NCI-H2227 treated with DMSO at 0.1 percent for 48 hours (cell line): ENCODE data around the gene MYBL2.

ENCODE experiments used
- DNase-seq: peaks from one replicate; lab custom pipeline; 2025; lab: John Stamatoyannopoulos, UW

MYBL2 gene

DNA sequence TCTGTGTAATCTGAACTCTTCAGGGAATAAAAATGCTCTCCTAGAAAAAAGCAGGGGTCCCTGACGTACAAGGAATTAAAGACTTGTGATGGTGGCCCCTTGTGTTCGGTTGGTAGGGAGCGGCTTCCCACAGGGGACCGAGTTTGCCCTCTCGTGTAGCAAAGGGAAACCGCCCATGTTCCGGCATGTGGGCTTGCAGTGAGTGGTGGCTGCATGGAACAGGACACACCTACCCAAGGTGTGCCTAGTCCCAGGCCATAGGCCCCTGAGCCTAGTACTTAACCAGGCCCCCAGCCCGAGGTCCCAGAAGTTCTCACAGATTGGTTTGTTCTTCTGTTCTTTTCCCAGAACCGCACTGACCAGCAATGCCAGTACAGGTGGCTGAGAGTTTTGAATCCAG lies 15.5 kb downstream of the MYBL2 start:
- DNase-seq = no peak

DNA sequence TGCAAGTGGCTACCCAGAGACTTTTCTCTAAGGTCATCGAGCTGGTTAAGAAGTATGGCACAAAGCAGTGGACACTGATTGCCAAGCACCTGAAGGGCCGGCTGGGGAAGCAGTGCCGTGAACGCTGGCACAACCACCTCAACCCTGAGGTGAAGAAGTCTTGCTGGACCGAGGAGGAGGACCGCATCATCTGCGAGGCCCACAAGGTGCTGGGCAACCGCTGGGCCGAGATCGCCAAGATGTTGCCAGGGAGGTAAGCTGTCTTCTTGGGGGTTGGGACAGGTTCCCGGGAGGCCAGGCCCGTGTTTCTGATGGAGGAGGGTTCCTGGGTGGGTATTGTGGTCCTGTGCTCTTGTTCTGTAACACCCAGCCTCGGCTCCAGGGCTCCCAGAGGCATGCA lies 19.9 kb downstream of the MYBL2 start:
- DNase-seq = no peak

DNA sequence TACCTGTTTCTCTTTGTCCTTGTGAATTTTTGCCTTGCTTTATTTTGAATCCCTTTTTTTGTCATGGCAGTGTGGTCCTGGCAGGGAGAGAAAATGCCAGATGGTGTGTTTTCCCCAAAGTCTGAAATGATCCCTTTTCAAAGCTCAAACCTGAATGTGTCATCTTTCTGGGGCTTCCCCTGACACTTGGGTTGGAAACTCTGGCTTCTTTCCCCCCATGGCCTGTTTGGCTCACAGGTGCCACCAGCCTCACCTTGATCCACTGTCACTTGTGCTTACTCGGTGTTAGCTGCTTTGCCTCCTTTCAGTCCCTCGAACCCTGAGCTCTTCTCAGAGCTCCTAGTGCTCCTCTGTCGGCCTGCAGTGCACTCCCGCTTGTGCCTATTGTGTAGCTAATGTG lies 22.3 kb downstream of the MYBL2 start:
- DNase-seq = no peak

DNA sequence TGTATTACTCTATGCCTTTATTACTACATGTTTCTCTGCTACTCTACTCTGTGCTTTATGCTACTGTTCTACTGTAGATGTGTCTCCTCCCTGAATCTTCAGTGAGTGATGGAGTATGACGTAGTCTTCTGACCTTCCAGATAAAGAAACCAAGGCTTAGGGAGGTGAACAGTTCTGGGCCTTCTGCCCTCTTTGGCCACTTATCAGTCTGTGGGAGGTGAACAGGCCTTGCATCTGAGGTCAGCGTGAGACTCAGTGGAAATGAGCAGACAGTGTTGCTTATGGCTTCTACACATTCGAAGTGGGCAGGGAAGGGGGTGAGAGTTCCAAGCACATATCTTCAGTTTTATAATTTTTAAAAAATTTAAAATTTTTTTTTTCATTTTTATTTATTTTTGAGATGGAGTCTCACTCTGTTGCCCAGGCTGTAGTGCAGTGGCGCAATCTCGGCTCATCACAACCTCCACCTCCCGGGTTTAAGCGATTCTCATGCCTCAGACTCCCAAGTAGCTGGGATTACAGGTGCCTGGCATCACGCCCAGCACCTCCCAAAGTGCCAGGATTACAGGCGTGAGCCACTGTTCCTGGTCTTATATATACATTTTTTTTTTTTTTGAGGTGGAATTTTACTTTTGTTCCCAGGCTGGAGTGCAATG lies 24.2 kb downstream of the MYBL2 start:
- DNase-seq = no peak

DNA sequence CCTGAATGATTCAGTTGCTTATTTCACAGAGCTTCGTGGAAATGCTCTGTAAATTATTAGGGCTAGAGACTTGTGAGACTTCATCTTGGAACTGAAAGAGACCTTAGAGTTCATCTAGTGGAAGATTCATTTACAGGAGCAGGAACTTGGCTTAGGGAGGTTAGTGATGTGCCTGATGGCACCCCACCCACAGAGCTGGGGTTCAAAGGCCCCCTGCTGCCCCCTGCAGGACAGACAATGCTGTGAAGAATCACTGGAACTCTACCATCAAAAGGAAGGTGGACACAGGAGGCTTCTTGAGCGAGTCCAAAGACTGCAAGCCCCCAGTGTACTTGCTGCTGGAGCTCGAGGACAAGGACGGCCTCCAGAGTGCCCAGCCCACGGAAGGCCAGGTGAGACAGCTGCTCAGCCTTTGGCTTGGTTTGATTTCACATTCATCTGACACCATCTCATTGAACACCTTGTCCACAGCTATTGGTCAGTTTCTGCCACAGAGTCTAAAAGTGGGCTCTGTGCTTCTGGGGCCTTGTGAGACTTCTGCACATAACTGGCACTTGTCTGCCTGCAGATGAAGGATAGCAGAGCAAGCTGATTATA lies 25.1 kb downstream of the MYBL2 start:
- DNase-seq = no peak

DNA sequence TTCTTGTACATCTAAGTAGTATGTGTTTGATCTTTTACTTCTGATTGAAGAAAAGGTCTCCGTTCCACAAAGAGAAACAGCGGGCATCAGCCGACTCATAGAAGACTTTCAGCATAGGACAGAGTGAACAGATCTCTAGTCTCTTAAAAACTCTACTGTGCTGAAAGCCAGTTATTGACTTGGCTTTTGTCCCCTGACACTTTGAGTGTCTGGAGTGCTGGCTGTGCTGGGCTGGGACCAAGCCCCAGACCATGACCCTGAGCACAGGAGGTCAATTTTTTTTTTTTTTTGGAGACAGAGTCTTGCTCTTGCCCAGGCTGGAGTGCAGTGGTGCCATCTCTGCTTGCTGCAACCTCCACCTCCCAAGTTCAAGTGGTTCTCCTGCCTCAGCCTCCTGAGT lies 27.8 kb downstream of the MYBL2 start:
- no peak for DNase-seq

DNA sequence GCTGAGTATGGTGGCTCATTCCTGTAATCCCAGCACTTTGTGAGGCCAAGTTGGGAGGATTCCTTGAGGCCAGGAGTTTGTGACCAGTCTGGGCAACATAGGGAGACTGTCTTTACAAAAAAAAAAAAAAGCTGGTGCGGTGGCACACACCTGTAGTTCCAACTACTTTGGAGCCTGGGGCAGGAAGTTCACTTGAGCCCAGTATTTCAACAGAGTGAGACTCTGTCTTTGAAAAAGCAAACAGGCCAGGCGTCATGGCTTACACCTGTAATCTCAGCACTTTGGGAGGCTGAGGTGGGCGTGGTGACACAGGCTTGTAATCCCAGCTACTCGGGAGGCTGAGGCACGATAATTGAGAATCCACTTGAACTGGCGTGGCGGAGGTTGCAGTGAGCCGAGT lies 28.7 kb downstream of the MYBL2 start:
- no peak for DNase-seq

DNA sequence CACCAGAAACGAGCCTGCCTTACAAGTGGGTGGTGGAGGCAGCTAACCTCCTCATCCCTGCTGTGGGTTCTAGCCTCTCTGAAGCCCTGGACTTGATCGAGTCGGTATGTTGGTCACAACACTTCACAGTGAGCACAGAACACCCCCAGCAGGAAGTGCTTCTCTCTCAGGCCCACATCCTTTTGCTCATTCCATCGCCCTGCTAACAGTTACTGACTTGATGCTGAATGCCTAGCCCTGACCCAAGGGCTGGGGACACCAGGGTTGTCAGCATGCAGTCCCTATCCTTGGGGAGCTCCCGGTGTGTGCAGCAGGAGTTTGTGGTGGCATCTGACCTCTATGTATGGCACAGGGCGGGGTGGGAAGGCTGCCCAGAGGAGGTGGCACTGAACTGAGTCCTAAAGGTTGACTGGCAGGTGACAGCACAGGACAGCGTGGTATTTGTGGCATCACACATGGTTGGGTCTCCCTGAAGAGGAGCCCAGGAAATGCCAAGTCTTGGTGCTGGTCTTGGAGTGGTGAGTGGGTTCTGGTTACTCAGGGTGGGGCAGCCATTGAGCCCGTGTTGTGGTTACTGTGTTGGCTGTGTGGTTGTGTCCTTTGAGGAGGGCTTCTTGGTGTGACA lies 33.1 kb downstream of the MYBL2 start:
- no peak for DNase-seq

DNA sequence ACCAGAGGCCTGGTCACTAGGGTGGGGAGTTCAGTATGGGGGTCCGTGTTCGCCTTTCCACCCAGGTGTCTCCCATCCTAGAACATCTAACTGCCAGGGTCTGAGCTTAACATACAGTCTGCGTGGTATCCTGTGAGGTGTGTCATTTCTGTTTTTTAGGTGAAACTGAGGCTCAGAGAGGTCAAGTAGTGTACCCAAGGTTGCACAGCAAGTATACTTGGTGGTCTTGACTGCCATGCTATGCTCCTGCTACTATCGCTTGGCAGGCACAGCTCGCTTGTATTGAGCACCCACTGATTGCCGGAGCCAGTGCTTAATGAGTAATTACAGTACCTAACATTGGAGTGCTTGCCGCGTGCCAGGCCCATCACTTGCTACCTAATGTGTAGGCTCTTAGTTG lies 33.7 kb downstream of the MYBL2 start:
- DNase-seq = no peak

DNA sequence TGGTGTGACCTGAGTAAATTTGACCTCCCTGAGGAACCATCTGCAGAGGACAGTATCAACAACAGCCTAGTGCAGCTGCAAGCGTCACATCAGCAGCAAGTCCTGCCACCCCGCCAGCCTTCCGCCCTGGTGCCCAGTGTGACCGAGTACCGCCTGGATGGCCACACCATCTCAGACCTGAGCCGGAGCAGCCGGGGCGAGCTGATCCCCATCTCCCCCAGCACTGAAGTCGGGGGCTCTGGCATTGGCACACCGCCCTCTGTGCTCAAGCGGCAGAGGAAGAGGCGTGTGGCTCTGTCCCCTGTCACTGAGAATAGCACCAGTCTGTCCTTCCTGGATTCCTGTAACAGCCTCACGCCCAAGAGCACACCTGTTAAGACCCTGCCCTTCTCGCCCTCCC lies 35.6 kb downstream of the MYBL2 start:
- DNase-seq = no peak

DNA sequence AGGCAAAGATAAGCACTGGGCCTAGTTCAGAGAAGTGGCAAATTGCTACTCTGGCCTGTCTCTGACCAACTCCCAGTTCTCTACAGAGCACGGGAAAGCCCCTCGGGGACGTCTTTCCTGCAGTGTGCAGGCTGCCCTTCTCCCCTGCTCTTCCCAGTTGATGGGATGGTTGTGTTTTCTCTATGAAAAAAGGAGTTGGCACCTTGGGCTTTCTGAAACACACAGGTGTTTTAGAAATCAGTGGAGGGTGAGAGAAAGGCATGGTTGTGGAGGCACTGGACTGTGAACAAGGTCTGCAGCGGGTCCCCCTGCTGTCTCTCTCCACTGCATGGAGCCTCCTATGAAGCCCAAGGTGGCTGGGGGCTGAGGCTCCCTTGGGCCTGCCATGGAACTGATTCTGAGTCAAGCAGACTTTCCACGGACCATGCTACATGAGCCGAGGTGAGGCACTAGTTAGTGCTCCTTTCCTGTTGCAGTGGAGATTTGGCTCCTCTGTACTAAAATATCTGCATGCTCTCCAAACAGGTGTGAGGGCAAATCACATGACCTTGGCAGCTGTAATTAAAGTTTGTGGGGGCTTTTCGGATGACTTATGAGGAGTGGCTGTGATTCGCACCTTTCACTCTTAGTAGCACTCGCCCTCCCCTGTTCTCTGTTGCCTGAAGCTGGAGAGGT lies 43.6 kb downstream of the MYBL2 start:
- no peak for DNase-seq

DNA sequence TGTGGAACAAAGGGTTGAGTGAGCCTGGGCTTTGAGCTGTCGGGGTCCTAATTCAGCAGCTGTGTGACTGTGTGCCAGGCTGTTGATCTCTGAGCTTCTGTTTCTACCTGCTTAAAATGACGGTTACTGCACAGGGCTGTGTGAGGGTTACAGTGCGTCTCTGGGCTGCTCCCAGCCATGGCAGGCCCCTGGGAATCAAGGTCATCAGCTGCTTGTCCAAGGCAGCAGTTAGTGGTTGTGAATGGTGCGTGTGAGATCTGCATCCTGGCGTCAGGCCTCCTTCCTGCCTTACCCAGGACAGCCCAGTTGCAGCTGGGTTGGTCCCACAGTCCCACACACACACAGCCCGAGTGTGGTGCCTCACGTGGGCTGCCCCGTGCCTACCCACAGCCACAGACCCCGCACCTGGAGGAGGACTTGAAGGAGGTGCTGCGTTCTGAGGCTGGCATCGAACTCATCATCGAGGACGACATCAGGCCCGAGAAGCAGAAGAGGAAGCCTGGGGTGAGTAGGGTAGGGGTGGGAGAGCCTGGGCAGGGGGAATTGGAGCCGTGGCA lies 44.3 kb downstream of the MYBL2 start:
- no peak for DNase-seq

DNA sequence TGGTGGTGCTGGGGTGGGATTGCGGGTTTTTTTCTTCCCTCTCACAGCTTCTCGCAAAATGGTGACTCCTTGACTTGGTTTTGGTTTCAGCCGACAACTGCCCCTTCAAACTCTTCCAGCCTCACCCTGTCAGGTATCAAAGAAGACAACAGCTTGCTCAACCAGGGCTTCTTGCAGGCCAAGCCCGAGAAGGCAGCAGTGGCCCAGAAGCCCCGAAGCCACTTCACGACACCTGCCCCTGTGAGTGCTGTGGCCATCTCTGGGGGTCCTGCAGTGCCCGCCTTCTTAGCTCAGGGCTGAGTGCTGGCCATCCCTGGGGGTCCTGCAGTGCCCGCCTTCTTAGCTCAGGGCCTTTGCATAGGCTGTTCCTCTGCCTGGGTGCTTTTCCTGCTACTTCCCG lies 48.1 kb downstream of the MYBL2 start:
- no peak for DNase-seq

DNA sequence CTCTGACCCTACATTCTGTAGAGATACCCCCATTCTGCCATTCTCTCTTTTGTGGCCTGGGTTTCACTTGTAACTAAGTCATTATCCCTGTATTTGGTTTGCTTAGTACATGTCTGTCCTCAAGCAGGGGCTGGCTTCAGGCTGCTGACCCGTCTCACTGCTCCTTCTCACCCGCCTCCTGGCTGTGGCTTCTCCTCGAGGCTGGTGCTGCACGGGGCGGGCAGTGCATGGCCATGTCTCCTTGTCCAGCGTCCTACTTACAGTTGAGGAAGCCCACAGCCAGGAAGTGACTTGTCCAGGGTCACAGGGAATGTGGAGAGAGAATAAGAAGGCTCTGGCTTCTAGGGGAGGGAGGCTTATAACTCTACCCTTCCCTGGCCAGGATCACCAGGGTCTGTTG lies 48.6 kb downstream of the MYBL2 start:
- no peak for DNase-seq

DNA sequence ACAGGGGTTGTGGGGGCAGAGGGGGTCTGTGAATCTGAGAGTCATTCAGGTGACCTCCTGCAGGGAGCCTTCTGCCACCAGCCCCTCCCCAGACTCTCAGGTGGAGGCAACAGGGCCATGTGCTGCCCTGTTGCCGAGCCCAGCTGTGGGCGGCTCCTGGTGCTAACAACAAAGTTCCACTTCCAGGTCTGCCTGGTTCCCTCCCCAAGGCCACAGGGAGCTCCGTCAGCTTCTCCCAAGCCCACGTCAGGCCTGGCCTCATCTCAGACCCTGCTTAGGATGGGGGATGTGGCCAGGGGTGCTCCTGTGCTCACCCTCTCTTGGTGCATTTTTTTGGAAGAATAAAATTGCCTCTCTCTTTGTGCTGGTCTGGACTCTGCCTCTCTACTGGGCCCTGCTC lies 49.2 kb downstream of the MYBL2 start:
- DNase-seq = no peak

DNA sequence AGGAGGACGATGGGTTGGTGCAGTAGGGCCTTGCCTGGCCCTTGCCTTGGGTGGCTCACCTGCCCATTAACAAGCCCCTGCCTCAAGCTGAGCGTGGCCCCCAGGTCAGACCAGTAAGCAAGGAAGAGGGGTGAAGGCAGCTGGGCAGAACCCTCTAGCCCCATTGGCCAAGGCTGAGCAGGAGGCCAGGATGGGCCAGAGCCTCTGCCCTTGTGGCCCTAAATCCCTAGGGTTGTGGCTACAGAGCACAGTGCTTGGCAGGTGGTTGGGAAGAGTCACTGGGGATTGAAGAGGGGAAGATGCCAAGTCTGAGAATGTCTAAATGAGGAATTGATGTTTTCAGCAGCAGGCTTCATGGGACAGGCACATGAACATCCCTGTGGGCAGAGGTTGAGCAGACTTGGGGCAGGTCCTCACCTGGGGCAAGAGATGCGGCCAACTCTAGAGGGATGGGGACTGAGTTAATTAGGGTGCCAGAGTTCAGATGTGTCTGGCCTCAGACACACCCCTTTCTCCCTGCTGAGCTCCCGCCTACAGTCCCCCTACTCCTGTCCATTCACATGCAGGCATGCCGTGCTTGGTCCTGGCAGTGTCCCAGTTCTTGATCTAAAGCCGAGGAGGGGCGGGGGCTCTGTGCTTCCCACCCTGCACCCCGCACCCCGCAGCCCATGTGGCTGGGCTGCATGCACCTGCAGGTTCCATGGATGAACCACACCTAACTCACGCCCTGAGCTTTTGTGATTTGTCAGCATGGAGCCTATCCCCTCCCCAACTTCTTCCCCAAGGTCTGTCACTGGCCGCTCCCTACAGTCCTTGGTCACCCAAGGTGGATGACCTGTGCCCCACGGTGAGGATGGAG lies 50.1 kb downstream of the MYBL2 start:
- DNase-seq = no peak

DNA sequence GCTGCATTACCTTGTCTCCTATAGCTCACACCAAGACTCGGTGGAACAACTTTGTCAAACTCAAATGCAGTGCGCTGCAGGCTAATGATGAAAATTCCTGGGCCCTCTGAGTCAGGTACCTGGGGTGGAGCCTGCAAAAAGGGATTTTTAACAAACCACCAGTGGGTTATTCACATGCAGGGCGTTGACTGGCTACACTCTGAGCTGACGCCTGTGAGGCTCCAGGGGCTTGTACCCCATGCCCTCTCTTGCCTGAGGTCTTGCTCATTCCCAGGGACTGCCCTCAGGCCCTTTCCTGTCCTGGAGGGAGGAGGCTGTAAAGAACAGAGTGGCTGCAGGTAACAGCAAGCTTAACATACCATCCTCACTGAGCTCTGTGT lies 50.7 kb downstream of the MYBL2 start:
- no peak for DNase-seq

DNA sequence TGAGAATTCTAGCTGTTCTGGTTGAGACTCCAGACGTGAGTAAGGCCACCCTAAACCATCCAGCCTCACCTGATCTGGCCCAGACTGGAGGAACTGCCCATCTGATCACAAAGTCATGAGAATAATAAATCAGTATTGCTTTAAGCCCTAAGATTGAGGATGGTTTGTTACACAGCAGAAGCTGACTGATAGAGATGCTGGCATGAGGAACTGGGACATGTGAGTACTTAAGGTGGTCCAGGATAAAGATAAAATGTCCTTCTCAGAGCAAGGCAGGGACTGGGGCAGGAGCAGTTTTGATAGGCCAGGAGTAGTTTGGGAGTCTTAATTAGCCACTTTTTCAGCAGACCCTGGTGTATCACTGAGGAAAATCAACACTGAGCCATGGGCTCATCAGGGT lies 53.1 kb downstream of the MYBL2 start:
- DNase-seq = no peak

DNA sequence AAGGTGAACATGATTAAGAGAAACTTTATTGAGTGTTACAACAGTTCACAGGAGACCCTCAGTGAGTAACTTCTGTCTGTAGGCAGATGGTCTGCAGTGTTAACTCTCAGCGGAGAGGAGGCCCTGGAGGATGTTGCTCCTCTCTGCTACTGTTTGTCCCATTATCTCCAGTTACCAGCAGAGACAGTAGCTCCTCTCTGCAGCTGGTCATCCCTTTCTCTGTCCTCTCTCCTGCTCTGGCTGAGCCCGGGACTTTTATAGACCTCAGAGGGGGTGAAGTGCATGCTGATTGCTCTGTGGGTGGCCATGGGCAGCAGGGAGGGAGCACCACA lies 54.1 kb downstream of the MYBL2 start:
- DNase-seq = no peak

DNA sequence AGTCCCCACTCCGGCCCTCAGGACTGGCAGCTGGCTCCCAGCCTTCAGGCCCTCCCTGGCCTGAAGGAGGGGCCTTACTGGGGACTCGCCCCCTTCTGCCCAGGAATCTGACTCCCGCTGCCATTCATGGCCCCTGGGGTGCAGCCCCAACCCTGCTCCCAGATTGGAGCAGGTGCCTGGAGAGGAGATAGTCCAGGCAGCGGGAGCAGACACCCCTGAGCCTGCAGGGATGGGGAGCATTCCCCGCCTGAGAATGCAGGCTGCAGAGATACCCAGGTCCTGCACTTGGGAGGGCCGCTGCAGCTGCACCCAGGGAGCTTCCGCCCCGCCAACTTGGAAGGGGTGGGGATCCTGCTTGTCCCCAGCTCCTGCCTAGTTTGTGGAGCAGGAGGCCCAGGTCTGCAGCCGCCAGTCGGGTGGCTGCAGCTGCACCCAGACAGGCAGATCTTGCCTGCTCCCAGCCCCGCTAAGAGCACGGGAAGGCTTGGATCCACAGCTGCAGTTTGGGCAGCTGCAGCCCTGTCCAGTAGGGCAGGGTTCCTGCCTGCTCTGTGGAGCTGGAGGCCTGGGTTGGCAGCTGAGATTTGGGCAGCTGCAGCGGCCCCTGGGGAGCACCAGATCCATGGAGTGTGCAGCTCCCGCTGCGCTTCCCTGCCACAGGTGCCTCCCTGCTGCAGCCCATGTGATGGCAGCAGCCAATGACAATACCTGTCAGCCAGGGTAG lies 54.7 kb downstream of the MYBL2 start:
- DNase-seq = no peak

DNA sequence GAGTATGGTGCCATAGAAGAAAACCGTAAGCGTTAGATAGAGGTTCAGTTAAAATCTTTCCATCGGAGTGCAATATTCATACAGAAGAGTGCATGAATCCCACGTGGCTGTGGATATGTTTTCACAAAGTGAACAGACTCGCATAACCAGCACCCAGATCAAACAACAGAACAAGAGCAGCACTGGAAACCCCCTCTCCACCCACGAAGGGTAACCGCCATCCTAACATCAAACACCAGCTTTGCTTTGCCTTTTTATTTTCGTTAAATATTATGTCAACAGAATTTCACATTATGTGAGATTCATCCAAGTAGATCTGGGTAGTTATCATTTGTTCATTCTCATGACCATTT lies 55.2 kb downstream of the MYBL2 start:
- no peak for DNase-seq

DNA sequence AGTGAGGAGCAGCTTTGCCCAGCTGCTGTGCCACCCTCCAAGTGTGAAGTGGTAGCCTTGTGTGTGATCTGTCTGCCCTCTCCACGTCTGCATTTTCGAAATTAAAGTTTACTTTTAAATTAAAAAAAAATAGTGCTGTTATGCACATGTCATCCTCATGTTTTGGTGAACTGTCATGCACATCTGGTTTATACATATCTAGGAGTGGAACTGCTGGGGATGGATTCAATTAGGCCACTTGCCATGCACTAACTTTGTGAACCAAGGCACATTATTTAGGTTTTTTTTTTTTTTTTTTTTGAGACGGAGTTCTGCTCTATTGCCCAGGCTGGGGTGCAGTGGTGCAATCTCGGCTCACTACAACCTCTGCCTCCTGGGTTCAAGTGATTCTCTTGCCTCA lies 56.3 kb downstream of the MYBL2 start:
- no peak for DNase-seq
